Keratinocyte (primary cell): Measurements from ENCODE around the gene LGI4. TPM values are rescaled to one million over a fixed set of nuclear protein-coding genes. Genes with fewer than 3 reads are reported as not detected.
"Not testable (repeated sequence)": the region's sequence is repeated elsewhere in the genome, so short reads cannot be mapped to it uniquely, and the experiment has no call there.

Source experiments
- DNase-seq: peaks from one replicate; pipeline ENCODE4 v3.0.0-alpha.2; 2011; ENCODE audit warnings: low read depth, missing footprints, low spot score
- FAIRE-seq: peaks from 2 replicates; lab custom pipeline; 2011; peaks lifted over from hg19 to GRCh38; lab: Jason Lieb, UNC
- H2AFZ ChIP-seq: 2 replicates; pipeline ENCODE4 v1.6.0; 2012; ENCODE audit warnings: low read length, control low read depth, inconsistent platforms; ENCODE audit not compliant: control insufficient read depth
- H3K27ac ChIP-seq: 2 replicates; pipeline ENCODE4 v1.5.1; 2011; ENCODE audit warnings: low read length; ENCODE audit not compliant: control insufficient read depth, insufficient read depth
- H3K27me3 ChIP-seq: 3 replicates; pipeline ENCODE4 v1.6.0; 2011; ENCODE audit warnings: low read length; ENCODE audit not compliant: control insufficient read depth, insufficient read depth; ENCODE audit errors: extremely low read depth
- H3K36me3 ChIP-seq, 2 experiments: 2 replicates in 1 of 2; 3 replicates in 1 of 2; pipeline ENCODE4 v1.5.1; 2011; ENCODE audit warnings: low read length in 2 of 2, mild to moderate bottlenecking in 1 of 2; ENCODE audit not compliant: control insufficient read depth in 2 of 2, insufficient read depth in 2 of 2; ENCODE audit errors: extremely low read depth in 1 of 2
- H3K4me1 ChIP-seq: 3 replicates; pipeline ENCODE4 v1.5.1; 2011; ENCODE audit warnings: low read length; ENCODE audit not compliant: control insufficient read depth, insufficient read depth; ENCODE audit errors: extremely low read depth
- H3K4me2 ChIP-seq: 3 replicates; pipeline ENCODE4 v1.6.0; 2011; ENCODE audit warnings: low read depth, low read length; ENCODE audit not compliant: control insufficient read depth, insufficient read depth; ENCODE audit errors: extremely low read depth
- H3K4me3 ChIP-seq, 3 experiments: fragments of 200-600 bp in 1 of 3; sonication (generic) in 1 of 3; 2 replicates in 2 of 3; 3 replicates in 1 of 3; pipeline ENCODE4 v1.5.1; 2011 to 2016; ENCODE audit warnings: low read length in 3 of 3, mild to moderate bottlenecking in 3 of 3, control low read depth in 2 of 3, inconsistent platforms in 1 of 3, low read depth in 1 of 3, mixed read lengths in 1 of 3, mixed run types in 1 of 3, moderate library complexity in 1 of 3; ENCODE audit not compliant: control insufficient read depth in 2 of 3, insufficient read depth in 2 of 3; ENCODE audit errors: extremely low read depth in 1 of 3
- H3K79me2 ChIP-seq: 2 replicates; pipeline ENCODE4 v1.6.0; 2012; ENCODE audit warnings: low read length; ENCODE audit not compliant: control insufficient read depth, insufficient read depth
- H3K9ac ChIP-seq: 3 replicates; pipeline ENCODE4 v1.6.0; 2011; ENCODE audit warnings: low read length; ENCODE audit not compliant: control insufficient read depth, insufficient read depth; ENCODE audit errors: extremely low read depth
- H3K9me1 ChIP-seq: 3 replicates; pipeline ENCODE4 v1.6.0; 2011; ENCODE audit warnings: low read length; ENCODE audit not compliant: control insufficient read depth, insufficient read depth; ENCODE audit errors: extremely low read depth
- H3K9me3 ChIP-seq: 2 replicates; pipeline ENCODE4 v1.5.1; 2012; ENCODE audit warnings: low read depth, low read length; ENCODE audit not compliant: control insufficient read depth
- H4K20me1 ChIP-seq: 3 replicates; pipeline ENCODE4 v1.6.0; 2011; ENCODE audit warnings: low read length; ENCODE audit not compliant: control insufficient read depth, insufficient read depth; ENCODE audit errors: extremely low read depth
- EZH2 ChIP-seq: IDR thresholded peaks from one replicate; pipeline ENCODE4 v1.6.1; 2012; ENCODE audit warnings: inconsistent platforms, mild to moderate bottlenecking, low read length, moderate library complexity
- dilution Hi-C: fragments of 300-500 bp; cut with MboI; formaldehyde crosslinking; loops from one replicate; pipeline ENCODE4 v1.7.0; 2020; ENCODE audit warnings: low sequenced_read_pairs; ENCODE audit not compliant: extremely low pct_ligation_motif_present
- polyA plus RNA-seq, 5 experiments: library from polyadenylated mRNA; depleted of rRNA in 3 of 5; stranded (reverse) in 3 of 5; stranded (forward) in 1 of 5; unstranded in 1 of 5; fragments of >200 nt; gene quantifications; 1 replicate in 1 of 5; 2 replicates in 3 of 5; 3 replicates in 1 of 5; pipeline versions ENCODE4 v1.2.1 to v1.2.3, GENCODE V29; 2011 to 2012; ENCODE audit warnings: missing spikeins in 2 of 5, low read depth in 1 of 5, low replicate concordance in 1 of 5
- TF ChIP-seq, protein P1 (sequence below), 3 experiments: IDR thresholded peaks in 1 of 3; conservative IDR thresholded peaks in 1 of 3; optimal IDR thresholded peaks in 1 of 3; 2 replicates in 2 of 3; 3 replicates in 1 of 3; pipeline versions ENCODE3 to v1.5.1; 2011; ENCODE audit warnings: low read length in 3 of 3, mild to moderate bottlenecking in 3 of 3, moderate library complexity in 2 of 3, control low read depth in 1 of 3, inconsistent platforms in 1 of 3; ENCODE audit not compliant: insufficient read depth in 2 of 3; ENCODE audit errors: extremely low read depth in 1 of 3

Gene LGI4
- polyA plus RNA-seq, 1 donor (not counting 4 experiments of a cell fraction or from before 2014, with no cell fraction given), result 0.01 TPM

GRCh38 chr19:35130761-35131720, 3.8 kb downstream of the LGI4 start:
- no peak for TF ChIP-seq EZH2
- TF ChIP-seq, protein P1, sequence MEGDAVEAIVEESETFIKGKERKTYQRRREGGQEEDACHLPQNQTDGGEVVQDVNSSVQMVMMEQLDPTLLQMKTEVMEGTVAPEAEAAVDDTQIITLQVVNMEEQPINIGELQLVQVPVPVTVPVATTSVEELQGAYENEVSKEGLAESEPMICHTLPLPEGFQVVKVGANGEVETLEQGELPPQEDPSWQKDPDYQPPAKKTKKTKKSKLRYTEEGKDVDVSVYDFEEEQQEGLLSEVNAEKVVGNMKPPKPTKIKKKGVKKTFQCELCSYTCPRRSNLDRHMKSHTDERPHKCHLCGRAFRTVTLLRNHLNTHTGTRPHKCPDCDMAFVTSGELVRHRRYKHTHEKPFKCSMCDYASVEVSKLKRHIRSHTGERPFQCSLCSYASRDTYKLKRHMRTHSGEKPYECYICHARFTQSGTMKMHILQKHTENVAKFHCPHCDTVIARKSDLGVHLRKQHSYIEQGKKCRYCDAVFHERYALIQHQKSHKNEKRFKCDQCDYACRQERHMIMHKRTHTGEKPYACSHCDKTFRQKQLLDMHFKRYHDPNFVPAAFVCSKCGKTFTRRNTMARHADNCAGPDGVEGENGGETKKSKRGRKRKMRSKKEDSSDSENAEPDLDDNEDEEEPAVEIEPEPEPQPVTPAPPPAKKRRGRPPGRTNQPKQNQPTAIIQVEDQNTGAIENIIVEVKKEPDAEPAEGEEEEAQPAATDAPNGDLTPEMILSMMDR (optimal IDR thresholded peaks at IDR 0.05 in 1 of 3, IDR thresholded peaks at IDR 0.05 in 1 of 3, conservative IDR thresholded peaks at IDR 0.05 in 1 of 3; ENCODE audit: extremely low read depth in 1 of 3, insufficient read depth in 2 of 3, low read length in 3 of 3), result no peak
- Histone ChIP-seq H3K4me2 (no peak overlapping the region), H3K9me1 (no peaks in the 10 kb centered on the region), H3K9me3 (no peaks in the 10 kb centered on the region), H3K4me3 (no peak overlapping the region), H3K9ac (no peak overlapping the region), H3K79me2 (no peaks in the 10 kb centered on the region), H4K20me1 (no peaks in the 10 kb centered on the region), H2AFZ (no peak overlapping the region), H3K4me1 (peaks cover 13% of the 10 kb centered on the region), H3K27ac (no peak overlapping the region), H3K27me3 (no peaks in the 10 kb centered on the region), H3K36me3 (no peaks in the 10 kb centered on the region)
- dilution Hi-C loops, result no loop called here
- DNase-seq, result no peak
- FAIRE-seq, result no peak

DNA sequence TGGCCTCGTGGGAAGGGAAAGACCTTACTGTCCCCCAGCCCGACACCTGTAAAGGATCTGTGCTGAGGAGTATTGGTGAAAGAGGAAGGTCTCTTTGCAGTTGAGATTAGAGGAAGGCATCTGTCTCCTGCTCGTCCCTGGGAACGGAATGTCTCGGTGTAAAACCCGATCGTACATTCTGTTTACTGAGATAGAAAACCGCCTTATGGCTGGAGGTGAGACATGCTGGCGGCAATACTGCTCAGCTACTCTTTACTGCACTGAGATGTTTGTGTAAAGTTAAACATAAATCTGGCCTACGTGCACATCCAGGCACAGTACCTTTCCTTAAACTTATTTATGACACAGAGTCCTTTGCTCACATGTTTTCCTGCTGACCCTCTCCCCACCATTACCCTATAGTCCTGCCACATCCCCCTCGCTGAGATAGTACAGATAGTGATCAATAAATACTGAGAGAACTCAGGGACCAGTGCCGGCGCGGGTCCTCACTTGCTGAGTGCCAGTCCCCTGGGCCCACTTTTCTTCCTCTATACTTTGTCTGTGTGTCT, 5.1 kb downstream of the LGI4 start:
- H2AFZ ChIP-seq, H3K27ac ChIP-seq, dilution Hi-C loops, H3K4me3 ChIP-seq, H3K79me2 ChIP-seq, H3K9me3 ChIP-seq, H3K27me3 ChIP-seq, H4K20me1 ChIP-seq, H3K4me2 ChIP-seq, DNase-seq, H3K36me3 ChIP-seq, H3K9me1 ChIP-seq, FAIRE-seq, H3K9ac ChIP-seq: not testable (repeated sequence)
- H3K4me1 ChIP-seq, result peaks cover 26% of the 10 kb centered on the region
